ENCODE results near the gene HOMER1.

- no peak for TF ChIP-seq CTCF (IDR thresholded peaks at IDR 0.05)
- no peak for TF ChIP-seq POLR2A (IDR thresholded peaks at IDR 0.05)
These were observed 26.7 kb downstream of the HOMER1 start for GRCh38 chr5:79487251-79487650.

Measured in vagina (tissue), 2 donors.